Measurements from ENCODE around the gene DDX56. TPM values are rescaled to one million over a fixed set of nuclear protein-coding genes. Genes with fewer than 3 reads are reported as not detected.

Gene DDX56
- total RNA-seq, 1 experiment from 2014 or later = 120 TPM

GRCh38 chr7:44565795-44566559 is 7.7 kb downstream of the DDX56 start:
- H3K79me2 ChIP-seq (ENCODE audit: insufficient read depth, low read length) = no peaks in the 10 kb centered on the region
- H3K79me1 ChIP-seq (ENCODE audit: insufficient read depth, low read depth, low read length, poor library complexity, severe bottlenecking) = no peaks in the 10 kb centered on the region
- H4K91ac ChIP-seq (ENCODE audit: insufficient read length, low read depth, low read length) = no peak overlapping the region
- H2BK20ac ChIP-seq (ENCODE audit: low read depth, low read length, poor library complexity, severe bottlenecking) = no peak overlapping the region
- Mint-ChIP-seq H3K36me3 (ENCODE audit: insufficient read depth in 1 of 3, low read depth in 3 of 3) (peaks cover 55 to 75% (median 62%) of the 10 kb centered on the region in 3 experiments), H3K27me3 (ENCODE audit: low read depth) (no peaks in the 10 kb centered on the region), H3K27ac (peak overlapping the region in 1 of 3 experiments; percentile 43; a peak in 1 of 7 replicates), H3K4me1 (peaks cover 4 to 7% of the 10 kb centered on the region in 2 experiments; a peak in 3 of 4 replicates), H3K9me3 (no peaks in the 10 kb centered on the region; a peak in 1 of 5 replicates), H3K4me3 (no peak overlapping the region)
- WGBS (ENCODE audit: extremely low coverage, insufficient read length, low lambda C conversion rate) = no CpG with 5 or more reads among the region's 16 CpGs
- H2BK120ac ChIP-seq (ENCODE audit: low read depth, low read length, poor library complexity, severe bottlenecking) = no peak overlapping the region
- H3T11ph ChIP-seq (ENCODE audit: low read length) = no peak overlapping the region
- H3K18ac ChIP-seq (ENCODE audit: insufficient read length, low read depth, low read length) = no peak overlapping the region
- H3K14ac ChIP-seq (ENCODE audit: insufficient read depth, low read length) = no peak overlapping the region
- no peak overlapping the region for H3K56ac ChIP-seq (ENCODE audit: insufficient read length, low read depth, low read length)
- H2BK12ac ChIP-seq (ENCODE audit: insufficient read length, low read depth, low read length) = no peak overlapping the region
- no peaks in the 10 kb centered on the region for H3K23me2 ChIP-seq (ENCODE audit: insufficient read length, low read depth, low read length, poor library complexity, severe bottlenecking)
- no peak overlapping the region for H2AFZ ChIP-seq (ENCODE audit: low read length)
- no peak overlapping the region for H3K4me2 ChIP-seq (ENCODE audit: insufficient read depth, insufficient read length, low read length)
- no peak overlapping the region for H3K4ac ChIP-seq (ENCODE audit: low read depth, low read length)
- H4K8ac ChIP-seq (replicated peaks; ENCODE audit: insufficient read length, low read depth, low read length) = no peak overlapping the region
- no peak overlapping the region for H3K27ac ChIP-seq (ENCODE audit: insufficient read length, low read depth, low read length)
- DNase-seq = no peak
- H2BK5ac ChIP-seq (ENCODE audit: insufficient read length, low read length) = no peak overlapping the region
- no peaks in the 10 kb centered on the region for H3K9me3 ChIP-seq (ENCODE audit: control insufficient read depth, low read depth, low read length)
- H2AK5ac ChIP-seq (ENCODE audit: insufficient read length, low read length) = no peak overlapping the region
- H3K9ac ChIP-seq (ENCODE audit: extremely low read depth, insufficient read length, low read length) = no peak overlapping the region
- H2BK15ac ChIP-seq (ENCODE audit: low read depth, low read length) = no peak overlapping the region
- no peaks in the 10 kb centered on the region for H3K27me3 ChIP-seq (ENCODE audit: insufficient read depth, low read length)
- no peaks in the 10 kb centered on the region for H3K4me1 ChIP-seq (ENCODE audit: insufficient read depth, low read length)
- no peaks in the 10 kb centered on the region for H4K20me1 ChIP-seq (ENCODE audit: control insufficient read depth, insufficient read depth, insufficient read length)
- TF ChIP-seq, protein P1, sequence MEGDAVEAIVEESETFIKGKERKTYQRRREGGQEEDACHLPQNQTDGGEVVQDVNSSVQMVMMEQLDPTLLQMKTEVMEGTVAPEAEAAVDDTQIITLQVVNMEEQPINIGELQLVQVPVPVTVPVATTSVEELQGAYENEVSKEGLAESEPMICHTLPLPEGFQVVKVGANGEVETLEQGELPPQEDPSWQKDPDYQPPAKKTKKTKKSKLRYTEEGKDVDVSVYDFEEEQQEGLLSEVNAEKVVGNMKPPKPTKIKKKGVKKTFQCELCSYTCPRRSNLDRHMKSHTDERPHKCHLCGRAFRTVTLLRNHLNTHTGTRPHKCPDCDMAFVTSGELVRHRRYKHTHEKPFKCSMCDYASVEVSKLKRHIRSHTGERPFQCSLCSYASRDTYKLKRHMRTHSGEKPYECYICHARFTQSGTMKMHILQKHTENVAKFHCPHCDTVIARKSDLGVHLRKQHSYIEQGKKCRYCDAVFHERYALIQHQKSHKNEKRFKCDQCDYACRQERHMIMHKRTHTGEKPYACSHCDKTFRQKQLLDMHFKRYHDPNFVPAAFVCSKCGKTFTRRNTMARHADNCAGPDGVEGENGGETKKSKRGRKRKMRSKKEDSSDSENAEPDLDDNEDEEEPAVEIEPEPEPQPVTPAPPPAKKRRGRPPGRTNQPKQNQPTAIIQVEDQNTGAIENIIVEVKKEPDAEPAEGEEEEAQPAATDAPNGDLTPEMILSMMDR (conservative IDR thresholded peaks at IDR 0.05) = peak; percentile 26; the same call in 2 of the 3 replicates
- no peak overlapping the region for H3K23ac ChIP-seq (ENCODE audit: insufficient read length, low read depth, low read length)
- no peak overlapping the region for H4K5ac ChIP-seq (ENCODE audit: insufficient read length, low read depth, low read length)
